Breast epithelium (tissue), 4 donors: ENCODE measurements around the gene MAP6. TPM values are rescaled to one million over a fixed set of nuclear protein-coding genes. Genes with fewer than 3 reads are reported as not detected.

Experiments
- DNase-seq, 2 donors: peaks; one replicate each; pipeline ENCODE4 v3.0.0-alpha.2; 2019; ENCODE audit warnings: low spot score in 2 of 2
- H3K27ac ChIP-seq, 2 donors: fragments of 200-600 bp; sonication (generic) in 1 of 2; one replicate each; pipeline ENCODE4 v1.5.1; 2016 to 2019; ENCODE audit warnings: mild to moderate bottlenecking in 1 of 2
- H3K27me3 ChIP-seq, 2 donors: fragments of 200-600 bp; sonication (generic) in 1 of 2; one replicate each; pipeline versions ENCODE4 v1.5.1 to v1.6.0; 2017 to 2019; ENCODE audit warnings: control low read depth in 1 of 2, mild to moderate bottlenecking in 1 of 2
- H3K36me3 ChIP-seq: fragments of 200-600 bp; one replicate; pipeline ENCODE4 v1.5.1; 2019
- H3K4me1 ChIP-seq, 2 donors: fragments of 200-600 bp; sonication (generic); one replicate each; pipeline ENCODE4 v1.5.1; 2016 to 2019; ENCODE audit warnings: control low read depth in 1 of 2
- H3K4me3 ChIP-seq, 3 donors: fragments of 200-600 bp; sonication (generic); 1 replicate in 2 of 3; 2 replicates in 1 of 3; pipeline ENCODE4 v1.5.1; 2016 to 2019; ENCODE audit warnings: mild to moderate bottlenecking in 3 of 3, moderate library complexity in 2 of 3
- H3K9me3 ChIP-seq, 2 donors: fragments of 200-600 bp; sonication (generic) in 1 of 2; one replicate each; pipeline ENCODE4 v1.5.1; 2016 to 2019; ENCODE audit warnings: control low read depth in 1 of 2
- CTCF ChIP-seq, 3 donors: fragments of 450-650 bp; IDR thresholded peaks; one replicate each; pipeline ENCODE4 v1.5.1; 2016 to 2017; ENCODE audit warnings: antibody characterized with exemption in 3 of 3, mild to moderate bottlenecking in 3 of 3, moderate library complexity in 3 of 3
- POLR2A ChIP-seq: fragments of 450-650 bp; IDR thresholded peaks from one replicate; pipeline ENCODE4 v1.6.1; 2016; ENCODE audit warnings: antibody characterized with exemption, mild to moderate bottlenecking, moderate library complexity
- POLR2AphosphoS5 ChIP-seq, 3 donors: sonication (generic); formaldehyde crosslinking; IDR thresholded peaks; one replicate each; pipeline ENCODE4 v1.6.1; 2017; ENCODE audit warnings: antibody characterized with exemption in 3 of 3
- intact Hi-C: fragments of 100-400 bp; cut with DNase I; formaldehyde crosslinking; loops from one replicate; pipeline ENCODE4 v1.15.1; 2023; ENCODE audit warnings: low total_unique reads
- total RNA-seq, 3 donors: library from RNA; depleted of rRNA; stranded (reverse); fragments of >200 nt; gene quantifications; one replicate each; pipeline ENCODE4 v1.1.0, GENCODE V29; 2016

The MAP6 gene
- total RNA-seq, 3 donors from 2014 or later = 1.6 to 5.0 (median 2.6) TPM

GRCh38 chr11:75659836-75660235 is 9.0 kb downstream of the MAP6 start:
- DNase-seq = no peak
- H3K4me3 ChIP-seq = no peak overlapping the region
- no peak overlapping the region for H3K27ac ChIP-seq
- TF ChIP-seq POLR2AphosphoS5 (IDR thresholded peaks at IDR 0.05) = no peak
- TF ChIP-seq POLR2A = no peak
- no peak for TF ChIP-seq CTCF (IDR thresholded peaks at IDR 0.05)
- no peaks in the 10 kb centered on the region for H3K27me3 ChIP-seq
- no peaks in the 10 kb centered on the region for H3K4me1 ChIP-seq
- H3K9me3 ChIP-seq = no peaks in the 10 kb centered on the region
- intact Hi-C loops = no loop called here
- no peaks in the 10 kb centered on the region for H3K36me3 ChIP-seq

GRCh38 chr11:75656044-75656727 is 12.7 kb downstream of the MAP6 start:
- Histone ChIP-seq H3K36me3 (no peaks in the 10 kb centered on the region), H3K27ac (no peak overlapping the region), H3K27me3 (no peaks in the 10 kb centered on the region), H3K4me3 (no peak overlapping the region), H3K9me3 (no peaks in the 10 kb centered on the region), H3K4me1 (no peaks in the 10 kb centered on the region)
- intact Hi-C loops = no loop called here
- no peak for TF ChIP-seq POLR2A
- DNase-seq = no peak

DNA sequence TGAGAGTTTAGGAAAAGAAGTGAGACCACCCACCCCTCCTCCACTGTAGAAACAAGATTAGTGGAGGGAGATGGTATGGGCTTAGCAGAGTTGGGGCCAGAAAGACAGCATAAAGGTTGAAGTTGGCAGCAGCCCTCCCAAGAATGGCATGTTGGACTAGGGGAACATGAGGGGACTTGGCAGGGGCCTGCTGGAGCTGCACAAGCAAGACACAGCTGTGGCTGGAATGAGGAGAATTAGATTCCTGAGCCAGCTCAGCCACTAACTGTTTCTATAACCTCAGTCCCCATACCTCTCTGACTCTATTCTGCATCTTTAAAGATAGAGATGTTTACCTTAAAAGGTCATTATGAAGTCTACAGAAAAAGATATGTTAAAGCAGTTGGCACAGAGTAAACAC is 13.2 kb downstream of the MAP6 start:
- Histone ChIP-seq H3K36me3 (no peaks in the 10 kb centered on the region), H3K27ac (no peak overlapping the region), H3K27me3 (no peaks in the 10 kb centered on the region), H3K4me1 (no peaks in the 10 kb centered on the region), H3K9me3 (no peaks in the 10 kb centered on the region), H3K4me3 (no peak overlapping the region)
- intact Hi-C loops = no loop called here
- peak in 1 of 2 donors; percentile 42 for DNase-seq
- TF ChIP-seq POLR2A (no peak), POLR2AphosphoS5 (IDR thresholded peaks at IDR 0.05) (no peak), CTCF (IDR thresholded peaks at IDR 0.05) (no peak)

- Histone ChIP-seq H3K36me3 (no peaks in the 10 kb centered on the region), H3K27ac (no peak overlapping the region), H3K27me3 (no peaks in the 10 kb centered on the region), H3K4me3 (no peak overlapping the region), H3K9me3 (no peaks in the 10 kb centered on the region), H3K4me1 (no peaks in the 10 kb centered on the region)
- intact Hi-C loops = no loop called here
- TF ChIP-seq POLR2A (no peak), CTCF (IDR thresholded peaks at IDR 0.05) (no peak), POLR2AphosphoS5 (IDR thresholded peaks at IDR 0.05) (no peak)
- no peak for DNase-seq
These were observed 14.5 kb downstream of the MAP6 start for GRCh38 chr11:75654314-75654713.

- no peaks in the 10 kb centered on the region for H3K27me3 ChIP-seq
- H3K36me3 ChIP-seq = no peaks in the 10 kb centered on the region
- H3K4me1 ChIP-seq = no peaks in the 10 kb centered on the region
- no peak overlapping the region for H3K27ac ChIP-seq
- TF ChIP-seq CTCF (IDR thresholded peaks at IDR 0.05) (no peak), POLR2AphosphoS5 (IDR thresholded peaks at IDR 0.05) (no peak), POLR2A (no peak)
- H3K9me3 ChIP-seq = no peaks in the 10 kb centered on the region
- no peak for DNase-seq
- intact Hi-C loops = no loop called here
- no peak overlapping the region for H3K4me3 ChIP-seq
These were observed 15.3 kb downstream of the MAP6 start for GRCh38 chr11:75653532-75653931.

GRCh38 chr11:75652936-75653335 is 15.9 kb downstream of the MAP6 start:
- no peak for DNase-seq
- H3K9me3 ChIP-seq = no peaks in the 10 kb centered on the region
- TF ChIP-seq POLR2A = no peak
- TF ChIP-seq POLR2AphosphoS5 (IDR thresholded peaks at IDR 0.05) = no peak
- TF ChIP-seq CTCF (IDR thresholded peaks at IDR 0.05) = no peak
- no peaks in the 10 kb centered on the region for H3K4me1 ChIP-seq
- no peaks in the 10 kb centered on the region for H3K27me3 ChIP-seq
- no peak overlapping the region for H3K4me3 ChIP-seq
- intact Hi-C loops = no loop called here
- no peaks in the 10 kb centered on the region for H3K36me3 ChIP-seq
- H3K27ac ChIP-seq = no peak overlapping the region
